Mucosa of descending colon (tissue), 3 donors: Measurements from ENCODE around the gene CABYR. TPM values are rescaled to one million over a fixed set of nuclear protein-coding genes. Genes with fewer than 3 reads are reported as not detected.

Experiments used
- ATAC-seq: fragments of 200-7000 bp; cut with Tn5 transposase; one replicate; pipeline ENCODE4 v1.9.1; 2020; ENCODE audit warnings: mild to moderate bottlenecking, moderate library complexity
- DNase-seq, 3 donors: peaks; one replicate each; pipeline ENCODE4 v3.0.0-alpha.2; 2020
- H3K36me3 ChIP-seq: fragments of 200-600 bp; one replicate; pipeline ENCODE4 v1.8.0; 2021; ENCODE audit warnings: low read depth, mild to moderate bottlenecking
- H3K4me1 ChIP-seq: fragments of 200-600 bp; one replicate; pipeline ENCODE4 v1.8.0; 2021; ENCODE audit warnings: low read depth, mild to moderate bottlenecking
- H3K4me3 ChIP-seq: fragments of 200-600 bp; one replicate; pipeline ENCODE4 v1.8.0; 2021; ENCODE audit warnings: mild to moderate bottlenecking
- H3K9me3 ChIP-seq: fragments of 200-600 bp; one replicate; pipeline ENCODE4 v1.8.0; 2021; ENCODE audit warnings: mild to moderate bottlenecking
- CTCF ChIP-seq: fragments of 200-600 bp; IDR thresholded peaks from one replicate; pipeline ENCODE4 v1.8.0; 2022; ENCODE audit warnings: antibody characterized with exemption, mild to moderate bottlenecking
- intact Hi-C, 2 donors: fragments of 100-400 bp; cut with DNase I in 1 of 2; cut with micrococcal nuclease in 1 of 2; formaldehyde crosslinking; loops; one replicate each; pipeline versions ENCODE4 v1.11.0 to v1.11.1; 2022; cut with DNase I, micrococcal nuclease
- total RNA-seq, 3 donors: library from RNA; stranded (reverse); fragmentation: NEBNext Ultra II Directional in 2 of 3; extraction: Animal tissue kit (Norgen Biotek cat#: 25700) in 2 of 3; gene quantifications; one replicate each; pipeline versions ENCODE4 v1.2.1 to v1.2.4, GENCODE V29; 2021 to 2023
- donor health status: DM: no; HTN: no; CAD: no; lungs with moderate emphysema.
- donor health status: DM: no; HTN: no; CAD: no.
- donor health status: DM: no; HTN: yes; CAD: no.

CABYR gene
- total RNA-seq, 3 donors from 2014 or later: 0.41 to 1.4 (median 0.48) TPM

DNA sequence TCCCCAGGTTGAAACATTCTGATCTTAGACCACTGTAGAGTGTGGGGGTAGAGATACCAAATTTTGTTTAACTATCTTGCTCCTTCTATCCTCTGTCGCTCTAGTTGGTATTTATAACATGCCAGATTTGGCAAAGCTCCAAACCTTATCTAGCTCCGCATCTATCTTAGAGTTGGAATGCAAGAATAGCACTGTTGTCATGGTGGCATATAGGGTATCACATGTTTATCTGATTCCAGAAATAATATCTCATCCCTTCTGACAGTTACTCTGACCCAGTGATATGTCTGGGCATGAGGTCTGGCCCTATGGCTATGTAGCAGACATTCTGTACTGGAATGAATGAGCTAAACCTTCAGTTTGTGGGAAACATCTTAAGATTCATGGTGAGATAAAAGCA is 51.7 kb downstream of the CABYR start:
- TF ChIP-seq CTCF: no peak
- H3K4me3 ChIP-seq: no peak overlapping the region
- no peaks in the 10 kb centered on the region for H3K4me1 ChIP-seq
- DNase-seq (no peak), ATAC-seq (no peak)
- no peaks in the 10 kb centered on the region for H3K9me3 ChIP-seq
- no peaks in the 10 kb centered on the region for H3K36me3 ChIP-seq
- intact Hi-C loops: no loop called here

DNA sequence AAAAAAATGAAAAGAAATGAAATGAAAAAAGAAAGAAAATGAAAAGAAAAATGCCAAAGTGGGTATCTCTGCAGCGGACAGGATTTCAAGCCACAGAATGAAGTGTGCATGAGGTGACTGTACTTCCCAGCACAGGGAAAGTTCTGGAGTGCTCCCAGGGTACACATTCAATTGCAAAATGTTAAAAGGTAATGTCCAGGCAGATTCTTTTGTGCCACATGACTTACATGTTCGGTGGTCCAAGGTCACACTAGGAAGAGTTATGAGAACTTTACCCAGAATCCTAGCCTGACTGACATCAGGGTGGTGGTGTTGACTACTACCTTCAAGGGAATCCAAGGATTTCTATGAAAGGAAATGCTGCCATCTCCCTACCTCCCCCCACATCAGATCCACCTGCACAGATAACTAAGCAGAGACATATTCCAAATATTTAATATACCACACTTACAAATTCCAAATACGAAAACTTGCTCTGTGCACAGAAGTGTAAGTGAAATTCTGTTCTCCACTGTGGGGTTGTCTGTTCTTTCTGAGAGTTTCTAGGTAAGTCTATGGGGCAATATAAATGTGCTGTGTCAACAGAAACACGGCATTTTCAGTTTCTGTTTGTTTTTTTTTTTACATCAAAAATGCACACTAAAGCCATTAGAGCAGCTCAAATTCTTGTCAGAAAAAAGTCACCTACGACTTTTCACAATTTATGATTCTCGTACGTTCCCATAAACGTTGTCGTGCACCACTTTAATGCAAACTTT is 56.6 kb downstream of the CABYR start:
- no peak for TF ChIP-seq CTCF
- Histone ChIP-seq H3K4me3 (no peak overlapping the region), H3K36me3 (no peaks in the 10 kb centered on the region), H3K9me3 (no peaks in the 10 kb centered on the region), H3K4me1 (no peaks in the 10 kb centered on the region)
- intact Hi-C loops: no loop called here
- DNase-seq (no peak), ATAC-seq (no peak)

GRCh38 chr18:24196764-24197163 is 57.9 kb downstream of the CABYR start:
- Histone ChIP-seq H3K4me1 (no peaks in the 10 kb centered on the region), H3K36me3 (no peaks in the 10 kb centered on the region), H3K9me3 (no peaks in the 10 kb centered on the region), H3K4me3 (no peak overlapping the region)
- no peak for TF ChIP-seq CTCF
- no peak for ATAC-seq
- intact Hi-C loops: no loop called here
- no peak for DNase-seq

DNA sequence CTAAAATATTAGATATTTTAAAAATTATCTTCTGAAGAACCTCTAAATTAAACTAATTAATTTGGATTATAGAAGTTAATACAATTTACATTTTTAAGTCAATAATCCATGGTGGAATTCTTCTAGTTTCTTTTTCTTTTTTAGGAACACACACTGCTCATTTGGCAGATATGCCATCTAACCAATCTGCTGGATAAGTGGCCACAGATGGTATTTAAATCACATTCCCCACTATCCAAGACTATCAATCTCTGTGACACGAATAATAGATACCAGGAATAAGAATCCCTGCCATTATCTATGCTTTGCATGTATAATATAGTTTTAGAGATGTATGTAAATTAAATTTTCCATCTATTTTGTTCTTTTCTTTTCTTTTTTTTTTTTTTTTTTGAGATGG is 58.5 kb downstream of the CABYR start:
- intact Hi-C loops: no loop called here
- Histone ChIP-seq H3K4me1 (no peaks in the 10 kb centered on the region), H3K4me3 (no peak overlapping the region), H3K36me3 (no peaks in the 10 kb centered on the region), H3K9me3 (no peaks in the 10 kb centered on the region)
- ATAC-seq (no peak), DNase-seq (no peak)
- TF ChIP-seq CTCF: no peak

DNA sequence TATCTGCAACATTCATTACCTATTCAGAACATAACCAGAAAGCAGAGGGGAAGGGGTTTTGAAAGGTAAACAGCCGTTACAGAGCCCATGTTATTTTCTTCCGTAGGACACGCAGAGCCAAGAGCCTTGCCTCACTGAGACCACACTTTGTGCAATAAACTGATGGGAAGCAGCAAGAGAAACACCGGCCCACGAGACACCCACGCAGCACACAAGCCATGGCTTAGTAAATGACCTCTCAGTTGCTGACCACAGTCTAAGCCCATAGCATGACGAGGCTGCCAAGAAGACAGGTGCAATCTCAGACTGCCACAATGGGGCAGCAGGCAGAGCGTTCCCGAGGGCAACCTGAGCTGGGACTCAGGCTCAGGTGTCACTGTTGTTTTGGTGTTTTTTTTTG is 59.6 kb downstream of the CABYR start:
- ATAC-seq: no peak
- intact Hi-C loops: no loop called here
- no peaks in the 10 kb centered on the region for H3K36me3 ChIP-seq

More for the DNA sequence above, 59.6 kb downstream of the CABYR start:
- Histone ChIP-seq H3K4me3 (no peak overlapping the region), H3K4me1 (no peaks in the 10 kb centered on the region), H3K9me3 (no peaks in the 10 kb centered on the region)
- TF ChIP-seq CTCF: no peak
- DNase-seq: no peak
